Esophagus (tissue), 2 donors: ENCODE data around the gene TMOD4. TPM values are rescaled to one million over a fixed set of nuclear protein-coding genes. Genes with fewer than 3 reads are reported as not detected.

Experiments used
- H3K27ac ChIP-seq, 2 donors: one replicate each; pipeline ENCODE4 v1.5.1; 2013; ENCODE audit warnings: low read depth in 2 of 2, mild to moderate bottlenecking in 2 of 2, inconsistent platforms in 1 of 2, low read length in 1 of 2, moderate library complexity in 1 of 2
- H3K27me3 ChIP-seq, 2 donors: one replicate each; pipeline ENCODE4 v1.6.1; 2013; ENCODE audit warnings: low read length in 2 of 2, control low read depth in 1 of 2, mild to moderate bottlenecking in 1 of 2; ENCODE audit not compliant: insufficient read depth in 2 of 2, control insufficient read depth in 1 of 2
- H3K36me3 ChIP-seq, 2 donors: one replicate each; pipeline ENCODE4 v1.6.1; 2013; ENCODE audit warnings: low read length in 1 of 2; ENCODE audit not compliant: control insufficient read depth in 2 of 2, insufficient read depth in 2 of 2
- H3K4me1 ChIP-seq, 2 donors: one replicate each; pipeline ENCODE4 v1.6.1; 2013; ENCODE audit warnings: low read length in 1 of 2; ENCODE audit not compliant: control insufficient read depth in 2 of 2, insufficient read depth in 2 of 2
- H3K4me3 ChIP-seq, 2 donors: one replicate each; pipeline ENCODE4 v1.5.1; 2013; ENCODE audit warnings: low read length in 2 of 2, mild to moderate bottlenecking in 2 of 2, low read depth in 1 of 2, moderate library complexity in 1 of 2
- H3K9me3 ChIP-seq, 2 donors: one replicate each; pipeline ENCODE4 v1.6.1; 2013; ENCODE audit warnings: mild to moderate bottlenecking in 2 of 2, low read depth in 1 of 2, low read length in 1 of 2, moderate library complexity in 1 of 2; ENCODE audit not compliant: control insufficient read depth in 2 of 2, insufficient read depth in 1 of 2
- WGBS, 2 donors: extraction: QIAGEN DNeasy Blood & Tissue Kit; methylation state at CpG; one replicate each; pipeline ENCODE4 v1.1.7; 2013; 5-methylcytosine and 5-hydroxymethylcytosine counted together
- polyA plus RNA-seq, 2 donors: library from polyadenylated mRNA; stranded (reverse); fragments of 200-250 nt; gene quantifications; one replicate each; pipeline ENCODE4 v1.2.3, GENCODE V29; 2013
- donor health status: healthy with polysubstance abuse.
- donor health status: Bipolar disorder and iron deficiency.

Gene TMOD4
- polyA plus RNA-seq, 2 donors: 0.14 to 0.22 TPM

GRCh38 chr1:151184211-151184610 lies 8.4 kb upstream of the TMOD4 start:
- Histone ChIP-seq H3K36me3 (peaks cover 14 to 27% of the 10 kb centered on the region in 2 donors), H3K4me3 (no peak overlapping the region), H3K27ac (no peak overlapping the region), H3K4me1 (peaks cover 0 to 3% of the 10 kb centered on the region in 2 donors), H3K27me3 (no peaks in the 10 kb centered on the region), H3K9me3 (no peaks in the 10 kb centered on the region)
- WGBS, 2 donors: 92 to 96% methylated on average over 10 of the region's 10 CpGs

GRCh38 chr1:151176514-151177045 lies 799 bp upstream of the TMOD4 start:
- no peak overlapping the region for H3K27ac ChIP-seq
- H3K4me1 ChIP-seq: no peaks in the 10 kb centered on the region
- peaks cover 8 to 37% of the 10 kb centered on the region in 2 donors for H3K36me3 ChIP-seq
- 89% methylated on average over 17 of the region's 17 CpGs for WGBS, 2 donors
- H3K27me3 ChIP-seq: no peaks in the 10 kb centered on the region
- H3K4me3 ChIP-seq: no peak overlapping the region
- no peaks in the 10 kb centered on the region for H3K9me3 ChIP-seq

- H3K4me3 ChIP-seq: no peak overlapping the region
- WGBS, 2 donors: 48 to 55% methylated on average over 6 of the region's 6 CpGs
- H3K27me3 ChIP-seq: no peaks in the 10 kb centered on the region
- H3K9me3 ChIP-seq: peaks cover 0 to 2% of the 10 kb centered on the region in 2 donors
- H3K4me1 ChIP-seq: no peaks in the 10 kb centered on the region
- H3K36me3 ChIP-seq: peaks cover 6 to 29% of the 10 kb centered on the region in 2 donors
- H3K27ac ChIP-seq: peak overlapping the region in 1 of 2 donors; percentile 63
These were observed 590 bp downstream of the TMOD4 start for GRCh38 chr1:151175041-151175741.

GRCh38 chr1:151171190-151171589 lies 4.6 kb downstream of the TMOD4 start:
- H3K4me1 ChIP-seq: peaks cover 2 to 5% of the 10 kb centered on the region in 2 donors
- peaks cover 0 to 2% of the 10 kb centered on the region in 2 donors for H3K9me3 ChIP-seq
- H3K4me3 ChIP-seq: no peak overlapping the region
- H3K27me3 ChIP-seq: no peaks in the 10 kb centered on the region
- no peak overlapping the region for H3K27ac ChIP-seq
- H3K36me3 ChIP-seq: peaks cover 3 to 19% of the 10 kb centered on the region in 2 donors
- WGBS, 2 donors: 89 to 91% methylated on average over 5 of the region's 5 CpGs

GRCh38 chr1:151167116-151167515 lies 8.7 kb downstream of the TMOD4 start:
- Histone ChIP-seq H3K36me3 (peaks cover 3 to 8% of the 10 kb centered on the region in 2 donors), H3K4me1 (peaks cover 2 to 5% of the 10 kb centered on the region in 2 donors), H3K27ac (no peak overlapping the region), H3K27me3 (no peaks in the 10 kb centered on the region), H3K4me3 (peak overlapping the region in 1 of 2 donors; percentile 87), H3K9me3 (peaks cover 0 to 2% of the 10 kb centered on the region in 2 donors)
- 88 to 89% methylated on average over 6 of the region's 6 CpGs for WGBS, 2 donors

- Histone ChIP-seq H3K4me1 (peaks cover 2 to 5% of the 10 kb centered on the region in 2 donors), H3K27ac (peak overlapping the region; percentile 71 to 90), H3K9me3 (peaks cover 0 to 2% of the 10 kb centered on the region in 2 donors), H3K36me3 (peaks cover 3 to 11% of the 10 kb centered on the region in 2 donors), H3K4me3 (peak overlapping the region; percentile 65 to 87), H3K27me3 (no peaks in the 10 kb centered on the region)
- 3% methylated on average over 15 of the region's 15 CpGs for WGBS, 2 donors
These were observed 9.2 kb downstream of the TMOD4 start for GRCh38 chr1:151166505-151166956.

- Histone ChIP-seq H3K4me1 (peaks cover 2 to 5% of the 10 kb centered on the region in 2 donors), H3K27ac (peak within 1 kb of the TSS; percentile 75 to 90), H3K9me3 (peaks cover 0 to 2% of the 10 kb centered on the region in 2 donors), H3K27me3 (no peaks in the 10 kb centered on the region), H3K4me3 (peak within 1 kb of the TSS; percentile 65 to 87), H3K36me3 (peaks cover 4 to 13% of the 10 kb centered on the region in 2 donors)
- WGBS, 2 donors: 0% methylated on average over 38 of the region's 38 CpGs
These were observed 9.9 kb downstream of the TMOD4 start, which contains the start of the genes LYSMD1 and SCNM1 for GRCh38 chr1:151165738-151166504. TSS of gene LYSMD1 (minus strand) at chr1:151165902. CDS start at chr1:151165258, 644 bp downstream. TSS of gene SCNM1 (plus strand) at chr1:151166144. CDS start at chr1:151166153, 9 bp downstream.

GRCh38 chr1:151165281-151165737 lies 10.5 kb downstream of the TMOD4 start:
- peak overlapping the region; percentile 61 to 87 for H3K4me3 ChIP-seq
- H3K27ac ChIP-seq: peak overlapping the region; percentile 75 to 89
- WGBS, 2 donors: 4 to 6% methylated on average over 14 to 15 of the region's 15 CpGs
- H3K36me3 ChIP-seq: peaks cover 8 to 12% of the 10 kb centered on the region in 2 donors
- no peaks in the 10 kb centered on the region for H3K9me3 ChIP-seq
- no peaks in the 10 kb centered on the region for H3K27me3 ChIP-seq
- peaks cover 2 to 5% of the 10 kb centered on the region in 2 donors for H3K4me1 ChIP-seq

GRCh38 chr1:151164732-151165280 lies 11.0 kb downstream of the TMOD4 start:
- WGBS, 2 donors: 23 to 27% methylated on average over 11 of the region's 11 CpGs
- Histone ChIP-seq H3K27ac (peak overlapping the region; percentile 75 to 89), H3K4me3 (peak overlapping the region; percentile 61 to 87), H3K4me1 (peaks cover 2 to 5% of the 10 kb centered on the region in 2 donors), H3K36me3 (peaks cover 9 to 12% of the 10 kb centered on the region in 2 donors), H3K27me3 (no peaks in the 10 kb centered on the region), H3K9me3 (no peaks in the 10 kb centered on the region)
